H1 (cell line): ENCODE measurements around the gene C1QL3.

Source experiments
- BRCA1 ChIP-seq: IDR thresholded peaks from 2 replicates; pipeline ENCODE4 v1.6.1; 2012; ENCODE audit warnings: low read depth, low read length, improper control_type of control experiment
- POLR2A ChIP-seq, 2 experiments: IDR thresholded peaks; 1 replicate in 1 of 2; 2 replicates in 1 of 2; pipeline ENCODE4 v1.6.1; 2011; ENCODE audit warnings: low read depth in 2 of 2, low read length in 2 of 2, mild to moderate bottlenecking in 2 of 2; ENCODE audit errors: control extremely low read depth in 1 of 2
- POLR2AphosphoS5 ChIP-seq: IDR thresholded peaks from 2 replicates; pipeline ENCODE4 v1.6.1; 2011; ENCODE audit warnings: low read depth, low read length
- RAD21 ChIP-seq, 2 experiments: IDR thresholded peaks in 1 of 2; conservative IDR thresholded peaks in 1 of 2; 2 replicates each; pipeline ENCODE4 v1.6.1; 2011; ENCODE audit warnings: low read depth in 2 of 2, low read length in 2 of 2, improper control_type of control experiment in 1 of 2, inconsistent platforms in 1 of 2, mild to moderate bottlenecking in 1 of 2, moderate library complexity in 1 of 2
- RXRA ChIP-seq: IDR thresholded peaks from 2 replicates; pipeline ENCODE4 v1.6.1; 2011; ENCODE audit warnings: low read depth, mild to moderate bottlenecking, low read length, moderate library complexity; ENCODE audit not compliant: insufficient read depth
- TF ChIP-seq, protein P1 (sequence below), 3 experiments: IDR thresholded peaks; 1 replicate in 2 of 3; 2 replicates in 1 of 3; pipeline versions ENCODE4 v1.5.1 to v1.6.1; 2011; ENCODE audit warnings: low read length in 3 of 3, mild to moderate bottlenecking in 3 of 3, inconsistent platforms in 2 of 3, low read depth in 1 of 3, moderate library complexity in 1 of 3; ENCODE audit not compliant: insufficient read depth in 1 of 3; ENCODE audit errors: control extremely low read depth in 1 of 3
- TF ChIP-seq, protein P2 (sequence below): IDR thresholded peaks from 2 replicates; pipeline ENCODE4 v1.6.1; 2011; ENCODE audit warnings: low read depth, mild to moderate bottlenecking, low read length; ENCODE audit not compliant: insufficient read depth

DNA sequence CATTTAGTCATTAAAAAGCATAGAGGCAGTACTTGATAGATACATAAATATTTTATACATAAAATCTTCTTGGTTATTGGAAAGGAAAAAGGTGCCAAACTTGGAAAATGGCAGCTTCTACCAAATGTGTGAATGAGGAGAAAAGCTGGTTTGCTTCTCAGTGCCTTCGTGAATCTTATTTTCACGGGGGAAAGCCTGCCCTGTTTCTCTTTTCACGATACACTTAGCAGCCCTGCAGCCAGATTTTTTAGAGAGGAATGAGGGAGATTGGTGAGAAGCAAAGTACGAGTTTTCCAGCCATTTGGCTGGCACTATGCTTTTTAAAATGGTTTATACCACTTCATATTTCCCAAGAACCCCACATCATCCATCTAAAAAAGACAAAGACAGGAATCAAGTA lies 22.9 kb upstream of the C1QL3 start:
- TF ChIP-seq, protein P1, sequence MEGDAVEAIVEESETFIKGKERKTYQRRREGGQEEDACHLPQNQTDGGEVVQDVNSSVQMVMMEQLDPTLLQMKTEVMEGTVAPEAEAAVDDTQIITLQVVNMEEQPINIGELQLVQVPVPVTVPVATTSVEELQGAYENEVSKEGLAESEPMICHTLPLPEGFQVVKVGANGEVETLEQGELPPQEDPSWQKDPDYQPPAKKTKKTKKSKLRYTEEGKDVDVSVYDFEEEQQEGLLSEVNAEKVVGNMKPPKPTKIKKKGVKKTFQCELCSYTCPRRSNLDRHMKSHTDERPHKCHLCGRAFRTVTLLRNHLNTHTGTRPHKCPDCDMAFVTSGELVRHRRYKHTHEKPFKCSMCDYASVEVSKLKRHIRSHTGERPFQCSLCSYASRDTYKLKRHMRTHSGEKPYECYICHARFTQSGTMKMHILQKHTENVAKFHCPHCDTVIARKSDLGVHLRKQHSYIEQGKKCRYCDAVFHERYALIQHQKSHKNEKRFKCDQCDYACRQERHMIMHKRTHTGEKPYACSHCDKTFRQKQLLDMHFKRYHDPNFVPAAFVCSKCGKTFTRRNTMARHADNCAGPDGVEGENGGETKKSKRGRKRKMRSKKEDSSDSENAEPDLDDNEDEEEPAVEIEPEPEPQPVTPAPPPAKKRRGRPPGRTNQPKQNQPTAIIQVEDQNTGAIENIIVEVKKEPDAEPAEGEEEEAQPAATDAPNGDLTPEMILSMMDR (IDR thresholded peaks at IDR 0.05; ENCODE audit: control extremely low read depth in 1 of 3, insufficient read depth in 1 of 3, low read depth in 1 of 3, low read length in 3 of 3) = no peak
- TF ChIP-seq POLR2A (IDR thresholded peaks at IDR 0.05; ENCODE audit: control extremely low read depth in 1 of 2, low read depth in 2 of 2, low read length in 2 of 2) = no peak
- TF ChIP-seq RXRA = no peak
- TF ChIP-seq BRCA1 = no peak
- TF ChIP-seq, protein P2, sequence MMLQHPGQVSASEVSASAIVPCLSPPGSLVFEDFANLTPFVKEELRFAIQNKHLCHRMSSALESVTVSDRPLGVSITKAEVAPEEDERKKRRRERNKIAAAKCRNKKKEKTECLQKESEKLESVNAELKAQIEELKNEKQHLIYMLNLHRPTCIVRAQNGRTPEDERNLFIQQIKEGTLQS = no peak
- TF ChIP-seq RAD21 (IDR thresholded peaks at IDR 0.05 in 1 of 2, conservative IDR thresholded peaks at IDR 0.05 in 1 of 2; ENCODE audit: low read depth in 2 of 2, low read length in 2 of 2) = no peak
- no peak for TF ChIP-seq POLR2AphosphoS5
